Right lobe of liver (tissue), 6 donors: ENCODE results near the gene STAMBPL1. TPM values are rescaled to one million over a fixed set of nuclear protein-coding genes. Genes with fewer than 3 reads are reported as not detected.

ENCODE experiments used
- ATAC-seq, 4 donors: fragments of 200-7000 bp; cut with Tn5 transposase; one replicate each; pipeline ENCODE4 v1.9.1; 2020; ENCODE audit warnings: mild to moderate bottlenecking in 4 of 4, moderate library complexity in 4 of 4
- DNase-seq, 3 donors: peaks; one replicate each; pipeline ENCODE4 v3.0.0-alpha.2; 2020
- H3K27ac ChIP-seq, 3 donors: fragments of 200-600 bp; one replicate each; pipeline ENCODE4 v1.8.0; 2022
- H3K27me3 ChIP-seq, 2 donors: fragments of 200-600 bp; one replicate each; pipeline ENCODE4 v1.8.0; 2022
- H3K36me3 ChIP-seq, 4 donors: fragments of 200-600 bp; sonication (generic) in 1 of 4; one replicate each; pipeline versions ENCODE4 v1.5.1 to v1.8.0; 2017 to 2022; ENCODE audit warnings: control low read depth in 1 of 4
- H3K4me1 ChIP-seq, 4 donors: fragments of 200-600 bp; sonication (generic) in 1 of 4; one replicate each; pipeline versions ENCODE4 v1.5.1 to v1.8.0; 2017 to 2022; ENCODE audit warnings: control low read depth in 1 of 4
- H3K4me3 ChIP-seq, 3 donors: fragments of 200-600 bp; one replicate each; pipeline ENCODE4 v1.8.0; 2022
- H3K9me3 ChIP-seq, 4 donors: fragments of 200-600 bp; sonication (generic) in 1 of 4; one replicate each; pipeline versions ENCODE4 v1.5.1 to v1.8.0; 2017 to 2022; ENCODE audit warnings: control low read depth in 1 of 4
- POLR2A ChIP-seq: fragments of 450-650 bp; IDR thresholded peaks from one replicate; pipeline ENCODE4 v1.6.1; 2017; ENCODE audit warnings: antibody characterized with exemption, mild to moderate bottlenecking
- WGBS: methylation state at CpG from one replicate; pipeline ENCODE4 v1.1.6; 2018; ENCODE audit warnings: low coverage, low lambda C conversion rate; ENCODE audit not compliant: insufficient coverage; ENCODE audit errors: missing lambda C conversion rate; 5-methylcytosine and 5-hydroxymethylcytosine counted together
- intact Hi-C, 2 donors: fragments of 100-400 bp; cut with DNase I; formaldehyde crosslinking; loops; one replicate each; pipeline versions ENCODE4 v1.11.2 to v1.14.1; 2022
- total RNA-seq, 6 experiments: library from RNA; depleted of rRNA in 2 of 6; stranded (reverse); fragments of >200 nt in 2 of 6; fragmentation: NEBNext Ultra II Directional in 3 of 6; extraction: Animal tissue kit (Norgen Biotek cat#: 25700) in 3 of 6; gene quantifications; one replicate each; pipeline versions ENCODE4 v1.1.0 to v1.2.4, GENCODE V29; 2016 to 2023
- TF ChIP-seq, protein P1 (sequence below), 4 donors: fragments of 200-600 bp in 3 of 4; fragments of 450-650 bp in 1 of 4; IDR thresholded peaks; one replicate each; pipeline versions ENCODE4 v1.5.1 to v1.8.0; 2016 to 2022; ENCODE audit warnings: antibody characterized with exemption in 4 of 4, mild to moderate bottlenecking in 2 of 4
- donor health status: DM: no; HTN: yes; CAD: no.
- donor health status: DM: no; HTN: no; CAD: no.
- donor health status: DM: no; HTN: no; CAD: no.
- donor health status: DM: no; HTN: yes; CAD: no.
- donor health status: DM: no; HTN: yes; CAD: no.

Gene STAMBPL1
- total RNA-seq, 6 experiments from 2014 or later = 0.66 to 8.0 (median 4.2) TPM

DNA sequence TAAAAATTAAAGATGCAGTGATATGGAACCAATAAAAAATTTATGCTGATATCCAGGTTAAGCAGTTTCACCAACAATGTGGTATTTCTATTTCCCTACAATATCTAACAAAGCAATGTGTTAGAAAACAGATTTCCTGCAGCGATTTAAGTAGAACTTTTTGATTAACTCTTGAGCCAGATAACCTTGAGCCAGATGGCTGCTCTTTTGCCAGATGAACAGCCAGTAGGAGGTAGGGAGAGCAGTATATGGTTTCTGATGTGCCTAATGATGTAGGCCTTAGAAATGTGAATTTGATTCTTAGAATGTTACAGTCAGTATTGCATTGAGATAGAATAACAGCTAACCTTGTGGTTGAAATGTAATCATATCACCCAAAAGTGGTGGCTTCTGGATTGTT lies 31.1 kb downstream of the STAMBPL1 start:
- 89% methylated on average over 1 of the region's 1 CpG for WGBS
- Histone ChIP-seq H3K27me3 (no peaks in the 10 kb centered on the region), H3K4me3 (no peak overlapping the region), H3K27ac (no peak overlapping the region), H3K4me1 (peaks cover 0 to 10% (median 0%) of the 10 kb centered on the region in 4 donors), H3K9me3 (no peaks in the 10 kb centered on the region), H3K36me3 (no peaks in the 10 kb centered on the region)
- no peak for DNase-seq
- intact Hi-C loops = no loop called here
- TF ChIP-seq, protein P1, sequence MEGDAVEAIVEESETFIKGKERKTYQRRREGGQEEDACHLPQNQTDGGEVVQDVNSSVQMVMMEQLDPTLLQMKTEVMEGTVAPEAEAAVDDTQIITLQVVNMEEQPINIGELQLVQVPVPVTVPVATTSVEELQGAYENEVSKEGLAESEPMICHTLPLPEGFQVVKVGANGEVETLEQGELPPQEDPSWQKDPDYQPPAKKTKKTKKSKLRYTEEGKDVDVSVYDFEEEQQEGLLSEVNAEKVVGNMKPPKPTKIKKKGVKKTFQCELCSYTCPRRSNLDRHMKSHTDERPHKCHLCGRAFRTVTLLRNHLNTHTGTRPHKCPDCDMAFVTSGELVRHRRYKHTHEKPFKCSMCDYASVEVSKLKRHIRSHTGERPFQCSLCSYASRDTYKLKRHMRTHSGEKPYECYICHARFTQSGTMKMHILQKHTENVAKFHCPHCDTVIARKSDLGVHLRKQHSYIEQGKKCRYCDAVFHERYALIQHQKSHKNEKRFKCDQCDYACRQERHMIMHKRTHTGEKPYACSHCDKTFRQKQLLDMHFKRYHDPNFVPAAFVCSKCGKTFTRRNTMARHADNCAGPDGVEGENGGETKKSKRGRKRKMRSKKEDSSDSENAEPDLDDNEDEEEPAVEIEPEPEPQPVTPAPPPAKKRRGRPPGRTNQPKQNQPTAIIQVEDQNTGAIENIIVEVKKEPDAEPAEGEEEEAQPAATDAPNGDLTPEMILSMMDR (IDR thresholded peaks at IDR 0.05) = no peak
- no peak for TF ChIP-seq POLR2A
- no peak for ATAC-seq

DNA sequence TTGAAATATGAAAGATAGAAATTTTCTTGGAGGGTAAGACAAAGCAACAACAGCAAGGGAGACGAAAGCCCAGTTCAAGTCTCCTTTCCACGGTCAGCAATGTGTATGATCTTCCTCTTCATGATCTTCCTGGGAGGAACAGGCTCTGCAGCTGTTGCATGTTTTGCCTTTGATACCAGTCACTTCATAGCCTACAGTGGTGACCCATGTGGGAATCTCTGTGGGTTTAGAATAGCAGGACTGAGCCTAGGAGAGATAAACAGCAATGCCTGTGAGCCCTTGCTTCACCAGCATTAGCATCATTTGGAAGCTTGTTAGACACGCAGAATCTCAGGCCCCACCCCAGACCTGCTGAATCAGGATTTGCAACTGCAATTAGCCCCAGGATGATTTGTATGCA lies 31.8 kb downstream of the STAMBPL1 start:
- Histone ChIP-seq H3K27me3 (no peaks in the 10 kb centered on the region), H3K36me3 (no peaks in the 10 kb centered on the region), H3K9me3 (no peaks in the 10 kb centered on the region), H3K27ac (no peak overlapping the region), H3K4me1 (peaks cover 0 to 10% (median 0%) of the 10 kb centered on the region in 4 donors), H3K4me3 (no peak overlapping the region)
- intact Hi-C loops = no loop called here
- ATAC-seq (no peak), DNase-seq (no peak)
- TF ChIP-seq, protein P1 (IDR thresholded peaks at IDR 0.05) = no peak
- TF ChIP-seq POLR2A = no peak
- WGBS = no CpG with 5 or more reads among the region's 3 CpGs

DNA sequence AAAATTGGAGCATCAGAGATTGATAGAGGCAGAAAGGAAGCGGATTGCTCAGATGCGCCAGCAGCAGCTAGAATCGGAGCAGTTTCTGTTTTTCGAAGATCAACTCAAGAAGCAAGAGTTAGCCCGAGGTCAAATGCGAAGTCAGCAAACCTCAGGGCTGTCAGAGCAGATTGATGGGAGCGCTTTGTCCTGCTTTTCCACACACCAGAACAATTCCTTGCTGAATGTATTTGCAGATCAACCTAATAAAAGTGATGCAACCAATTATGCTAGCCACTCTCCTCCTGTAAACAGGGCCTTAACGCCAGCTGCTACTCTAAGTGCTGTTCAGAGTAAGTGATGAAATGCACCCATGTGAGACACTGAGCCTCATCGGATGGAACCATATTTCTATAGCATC lies 33.1 kb downstream of the STAMBPL1 start:
- H3K27ac ChIP-seq = no peak overlapping the region
- DNase-seq = no peak

DNA sequence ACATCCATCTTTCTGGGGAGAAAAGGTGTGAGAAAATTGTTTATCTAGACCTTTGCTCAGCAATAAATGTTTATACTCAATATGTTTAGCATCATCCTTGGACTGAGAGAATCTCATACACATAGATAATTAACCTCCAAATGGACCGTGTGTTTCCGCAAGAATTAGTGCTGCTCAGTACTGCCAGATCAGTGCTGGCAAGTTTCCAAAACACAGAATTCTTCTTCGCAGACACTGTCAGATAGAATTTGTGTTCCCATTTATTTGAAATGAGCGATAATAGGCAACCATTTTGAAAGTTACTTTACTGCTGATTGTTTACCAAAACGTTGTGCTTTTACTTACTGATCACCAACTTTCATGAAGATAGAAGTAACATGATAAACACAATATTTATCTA lies 33.7 kb downstream of the STAMBPL1 start:
- 72% methylated on average over 5 of the region's 5 CpGs for WGBS
- H3K36me3 ChIP-seq = no peaks in the 10 kb centered on the region
- H3K27me3 ChIP-seq = no peaks in the 10 kb centered on the region
- H3K9me3 ChIP-seq = no peaks in the 10 kb centered on the region
- peaks cover 0 to under 1% (median 0%) of the 10 kb centered on the region in 4 donors for H3K4me1 ChIP-seq
- no peak overlapping the region for H3K27ac ChIP-seq
- intact Hi-C loops = no loop called here
- H3K4me3 ChIP-seq = no peak overlapping the region
- DNase-seq (no peak), ATAC-seq (no peak)
- TF ChIP-seq, protein P1 (IDR thresholded peaks at IDR 0.05) = no peak

More for the DNA sequence above, 33.1 kb downstream of the STAMBPL1 start:
- WGBS = 61% methylated on average over 8 of the region's 9 CpGs
- Histone ChIP-seq H3K36me3 (no peaks in the 10 kb centered on the region), H3K27me3 (no peaks in the 10 kb centered on the region), H3K4me3 (no peak overlapping the region), H3K4me1 (peaks cover 0 to 7% (median 0%) of the 10 kb centered on the region in 4 donors), H3K9me3 (no peaks in the 10 kb centered on the region)
- TF ChIP-seq, protein P1 (IDR thresholded peaks at IDR 0.05) = no peak
- no peak for TF ChIP-seq POLR2A
- peak in 1 of 4 donors; percentile 22 for ATAC-seq
- intact Hi-C loops = no loop called here

DNA sequence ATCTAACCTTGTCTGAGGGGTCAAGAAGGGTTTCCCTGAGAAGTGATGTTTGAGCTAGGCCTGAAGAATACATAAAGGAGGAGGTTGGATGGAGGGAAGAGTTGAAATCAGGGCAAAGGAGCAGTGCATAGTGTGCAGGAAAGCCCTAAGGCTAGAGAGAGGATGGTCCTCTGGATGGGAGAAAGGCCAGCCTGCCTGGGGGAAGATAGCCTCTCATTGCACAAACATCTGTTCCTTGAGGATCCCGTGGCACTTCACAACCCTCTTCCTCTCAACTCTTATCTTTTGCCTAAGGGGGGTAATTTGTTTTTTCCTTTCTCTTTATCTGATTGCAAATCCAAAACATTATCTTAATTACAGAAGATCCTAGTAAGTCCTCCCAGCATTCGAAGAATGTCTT lies 35.7 kb downstream of the STAMBPL1 start:
- intact Hi-C loops = no loop called here
- Histone ChIP-seq H3K27ac (no peak overlapping the region), H3K4me3 (no peak overlapping the region), H3K27me3 (no peaks in the 10 kb centered on the region), H3K9me3 (no peaks in the 10 kb centered on the region), H3K4me1 (no peaks in the 10 kb centered on the region), H3K36me3 (no peaks in the 10 kb centered on the region)
- no peak for DNase-seq
- TF ChIP-seq, protein P1 (IDR thresholded peaks at IDR 0.05) = no peak
- ATAC-seq = no peak
- 79% methylated on average over 2 of the region's 2 CpGs for WGBS
